ENCODE results near the gene KMT2B. TPM values are rescaled to one million over a fixed set of nuclear protein-coding genes. Genes with fewer than 3 reads are reported as not detected.

Gene KMT2B
- total and polyA plus RNA-seq, 4 donors, result 6.4 to 43.3 (median 35.7) TPM

DNA sequence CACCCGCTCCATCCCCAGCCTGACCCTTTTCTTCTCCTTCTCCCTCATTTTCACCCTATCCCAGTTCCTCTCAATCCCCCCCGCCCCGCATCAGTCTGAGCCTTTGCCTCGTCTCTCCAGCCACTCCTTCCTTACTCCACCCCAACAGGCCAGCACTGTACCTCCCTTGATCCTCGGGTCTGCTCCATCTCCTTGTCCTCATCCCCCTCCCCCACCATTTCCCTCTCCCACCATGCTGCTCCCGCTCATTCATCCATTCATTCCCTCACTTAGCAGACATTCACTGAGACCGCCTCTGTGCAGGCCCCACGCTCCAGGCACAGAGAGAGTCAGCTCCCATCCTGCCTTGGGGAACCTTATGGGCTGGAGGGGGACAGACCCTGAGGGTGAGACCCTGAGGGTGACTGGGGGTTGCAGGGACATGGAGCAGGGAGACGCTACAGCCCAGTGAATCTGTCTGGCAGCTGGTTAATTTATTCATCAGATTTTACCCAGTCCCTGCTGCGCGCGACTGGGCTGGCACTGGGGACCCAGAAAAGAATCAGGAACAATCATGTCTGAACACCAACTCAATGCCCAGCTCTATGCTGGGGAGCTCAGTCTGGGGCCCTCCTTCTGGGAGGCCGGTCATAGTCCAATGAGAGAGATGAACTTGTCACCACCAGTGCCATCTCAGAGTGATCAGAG, 58.4 kb downstream of the KMT2B start:
- peaks cover 0 to 1% of the 10 kb centered on the region in 2 donors for H3K36me3 ChIP-seq (ENCODE audit: control insufficient read depth in 1 of 2, insufficient read depth in 2 of 2, low read length in 1 of 2)
- no peak for ATAC-seq (ENCODE audit: low FRiP score)
- H3K9me3 ChIP-seq (ENCODE audit: control insufficient read depth, low read length), result no peaks in the 10 kb centered on the region
- no peak for DNase-seq
- no peak overlapping the region for H3K27ac ChIP-seq (ENCODE audit: low read depth in 1 of 2, low read length in 2 of 2)
- intact Hi-C loops (cut with DNase I), result loop anchor here in 1 of 2 donors (5.0 kb wide), 1 partner anchor 101 kb away; no protein-coding TSS in a partner anchor
- peak overlapping the region; percentile 73 to 91 for H3K4me3 ChIP-seq (ENCODE audit: low read length in 2 of 2)
- H3K27me3 ChIP-seq (ENCODE audit: control insufficient read depth in 1 of 2, insufficient read depth in 2 of 2, low read length in 1 of 2), result no peaks in the 10 kb centered on the region
- 45 to 49% methylated on average over 13 of the region's 13 CpGs for WGBS, 2 donors
- H3K4me1 ChIP-seq (ENCODE audit: control insufficient read depth in 1 of 2, insufficient read depth in 2 of 2, low read length in 2 of 2), result no peaks in the 10 kb centered on the region

- Histone ChIP-seq H3K36me3 (ENCODE audit: control insufficient read depth in 1 of 2, insufficient read depth in 2 of 2, low read length in 1 of 2) (peaks cover 0 to 1% of the 10 kb centered on the region in 2 donors), H3K27ac (ENCODE audit: low read depth in 1 of 2, low read length in 2 of 2) (no peak overlapping the region), H3K4me1 (ENCODE audit: control insufficient read depth in 1 of 2, insufficient read depth in 2 of 2, low read length in 2 of 2) (no peaks in the 10 kb centered on the region), H3K9me3 (ENCODE audit: control insufficient read depth, low read length) (no peaks in the 10 kb centered on the region), H3K27me3 (ENCODE audit: control insufficient read depth in 1 of 2, insufficient read depth in 2 of 2, low read length in 1 of 2) (no peaks in the 10 kb centered on the region), H3K4me3 (ENCODE audit: low read length in 2 of 2) (no peak overlapping the region)
- ATAC-seq (ENCODE audit: low FRiP score), result no peak
- WGBS, 2 donors, result 64 to 73% methylated on average over 19 of the region's 19 CpGs
- intact Hi-C loops (cut with DNase I), result loop anchor here in 1 of 2 donors (5.0 kb wide), 1 partner anchor 100 kb away; no protein-coding TSS in a partner anchor
- DNase-seq, result peak in 1 of 2 donors; percentile 69
These were observed 59.5 kb downstream of the KMT2B start for GRCh38 chr19:35777086-35777841.

GRCh38 chr19:35777961-35778360, 60.2 kb downstream of the KMT2B start:
- no peak for ATAC-seq (ENCODE audit: low FRiP score)
- 85 to 91% methylated on average over 7 of the region's 7 CpGs for WGBS, 2 donors
- Histone ChIP-seq H3K4me1 (ENCODE audit: control insufficient read depth in 1 of 2, insufficient read depth in 2 of 2, low read length in 2 of 2) (no peaks in the 10 kb centered on the region), H3K9me3 (ENCODE audit: control insufficient read depth, low read length) (no peaks in the 10 kb centered on the region), H3K27ac (ENCODE audit: low read depth in 1 of 2, low read length in 2 of 2) (no peak overlapping the region), H3K27me3 (ENCODE audit: control insufficient read depth in 1 of 2, insufficient read depth in 2 of 2, low read length in 1 of 2) (no peaks in the 10 kb centered on the region), H3K36me3 (ENCODE audit: control insufficient read depth in 1 of 2, insufficient read depth in 2 of 2, low read length in 1 of 2) (peaks cover 0 to 1% of the 10 kb centered on the region in 2 donors), H3K4me3 (ENCODE audit: low read length in 2 of 2) (no peak overlapping the region)
- intact Hi-C loops (cut with DNase I), result loop anchor here in 1 of 2 donors (5.0 kb wide), 1 partner anchor 99 kb away; no protein-coding TSS in a partner anchor
- DNase-seq, result no peak

DNA sequence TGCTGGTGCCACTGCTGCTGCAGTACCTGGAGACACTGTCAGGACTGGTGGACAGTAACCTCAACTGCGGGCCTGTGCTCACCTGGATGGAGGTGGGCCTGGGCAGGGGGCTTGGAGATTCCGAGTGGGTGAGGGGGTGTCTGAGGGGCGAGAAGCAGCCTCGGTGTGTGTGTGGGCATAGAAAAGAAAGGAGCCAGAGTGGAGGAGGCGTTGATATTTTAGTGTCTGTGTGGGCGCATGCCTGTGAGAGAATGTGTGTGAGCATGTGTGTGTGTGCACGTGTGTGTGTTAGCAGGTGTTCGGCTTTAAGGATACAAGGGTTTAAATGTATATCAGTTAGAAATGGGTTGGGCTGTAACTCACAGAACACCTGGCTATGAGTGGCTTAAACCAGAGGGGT, 61.2 kb downstream of the KMT2B start:
- Histone ChIP-seq H3K36me3 (ENCODE audit: control insufficient read depth in 1 of 2, insufficient read depth in 2 of 2, low read length in 1 of 2) (peaks cover 0 to 1% of the 10 kb centered on the region in 2 donors), H3K27ac (ENCODE audit: low read depth in 1 of 2, low read length in 2 of 2) (no peak overlapping the region), H3K4me1 (ENCODE audit: control insufficient read depth in 1 of 2, insufficient read depth in 2 of 2, low read length in 2 of 2) (no peaks in the 10 kb centered on the region), H3K4me3 (ENCODE audit: low read length in 2 of 2) (no peak overlapping the region), H3K27me3 (ENCODE audit: control insufficient read depth in 1 of 2, insufficient read depth in 2 of 2, low read length in 1 of 2) (no peaks in the 10 kb centered on the region), H3K9me3 (ENCODE audit: control insufficient read depth, low read length) (no peaks in the 10 kb centered on the region)
- DNase-seq (no peak), ATAC-seq (ENCODE audit: low FRiP score) (no peak)
- intact Hi-C loops (cut with DNase I), result loop anchor here in 1 of 2 donors (5.0 kb wide), 1 partner anchor 98 kb away; no protein-coding TSS in a partner anchor
- 90 to 92% methylated on average over 8 of the region's 8 CpGs for WGBS, 2 donors

DNA sequence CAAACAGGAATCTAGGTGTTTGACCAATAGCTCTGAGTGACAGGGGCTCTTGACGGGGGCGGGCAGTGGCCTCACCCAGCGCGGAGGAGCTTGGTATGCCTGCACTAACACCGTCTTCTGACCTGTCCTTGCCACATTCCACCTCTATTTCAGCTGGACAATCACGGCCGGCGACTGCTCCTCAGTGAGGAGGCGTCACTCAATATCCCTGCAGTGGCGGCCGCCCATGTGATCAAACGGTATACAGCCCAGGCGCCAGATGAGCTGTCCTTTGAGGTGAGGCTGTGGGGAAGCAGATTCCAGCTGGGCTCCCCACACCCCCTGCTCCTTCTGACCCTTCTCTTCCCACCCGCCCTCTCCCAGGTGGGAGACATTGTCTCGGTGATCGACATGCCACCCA, 62.3 kb downstream of the KMT2B start:
- Histone ChIP-seq H3K36me3 (ENCODE audit: control insufficient read depth in 1 of 2, insufficient read depth in 2 of 2, low read length in 1 of 2) (peaks cover 0 to 1% of the 10 kb centered on the region in 2 donors), H3K4me1 (ENCODE audit: control insufficient read depth in 1 of 2, insufficient read depth in 2 of 2, low read length in 2 of 2) (no peaks in the 10 kb centered on the region), H3K9me3 (ENCODE audit: control insufficient read depth, low read length) (no peaks in the 10 kb centered on the region), H3K27ac (ENCODE audit: low read depth in 1 of 2, low read length in 2 of 2) (no peak overlapping the region), H3K27me3 (ENCODE audit: control insufficient read depth in 1 of 2, insufficient read depth in 2 of 2, low read length in 1 of 2) (no peaks in the 10 kb centered on the region), H3K4me3 (ENCODE audit: low read length in 2 of 2) (no peak overlapping the region)
- intact Hi-C loops (cut with DNase I), result no loop called here
- 94% methylated on average over 12 to 16 of the region's 16 CpGs for WGBS, 2 donors
- ATAC-seq (ENCODE audit: low FRiP score), result no peak
- DNase-seq, result no peak

DNA sequence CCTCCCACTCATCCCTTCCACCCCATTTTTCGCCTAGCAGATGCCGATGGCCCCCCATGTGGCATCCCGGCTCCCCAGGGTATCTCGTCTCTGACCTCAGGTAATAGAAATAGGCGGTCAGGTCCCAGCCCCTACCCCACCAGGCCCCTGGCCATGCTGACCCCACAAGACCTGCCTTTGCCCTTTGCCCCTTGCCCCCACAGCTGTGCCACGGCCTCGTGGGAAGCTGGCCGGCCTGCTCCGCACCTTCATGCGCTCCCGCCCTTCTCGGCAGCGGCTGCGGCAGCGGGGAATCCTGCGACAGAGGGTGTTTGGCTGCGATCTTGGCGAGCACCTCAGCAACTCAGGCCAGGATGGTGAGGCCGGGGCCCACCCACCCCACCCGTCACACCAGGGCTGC, 62.9 kb downstream of the KMT2B start:
- Histone ChIP-seq H3K36me3 (ENCODE audit: control insufficient read depth in 1 of 2, insufficient read depth in 2 of 2, low read length in 1 of 2) (peaks cover 0 to 1% of the 10 kb centered on the region in 2 donors), H3K27me3 (ENCODE audit: control insufficient read depth in 1 of 2, insufficient read depth in 2 of 2, low read length in 1 of 2) (no peaks in the 10 kb centered on the region), H3K4me1 (ENCODE audit: control insufficient read depth in 1 of 2, insufficient read depth in 2 of 2, low read length in 2 of 2) (no peaks in the 10 kb centered on the region), H3K27ac (ENCODE audit: low read depth in 1 of 2, low read length in 2 of 2) (no peak overlapping the region), H3K9me3 (ENCODE audit: control insufficient read depth, low read length) (no peaks in the 10 kb centered on the region), H3K4me3 (ENCODE audit: low read length in 2 of 2) (no peak overlapping the region)
- no peak for DNase-seq
- intact Hi-C loops (cut with DNase I), result no loop called here
- ATAC-seq (ENCODE audit: low FRiP score), result no peak
- WGBS, 2 donors, result 94 to 95% methylated on average over 20 of the region's 20 CpGs

- peaks cover 0 to 1% of the 10 kb centered on the region in 2 donors for H3K36me3 ChIP-seq (ENCODE audit: control insufficient read depth in 1 of 2, insufficient read depth in 2 of 2, low read length in 1 of 2)
- intact Hi-C loops (cut with DNase I), result no loop called here
- no peaks in the 10 kb centered on the region for H3K4me1 ChIP-seq (ENCODE audit: control insufficient read depth in 1 of 2, insufficient read depth in 2 of 2, low read length in 2 of 2)
- H3K27ac ChIP-seq (ENCODE audit: low read depth in 1 of 2, low read length in 2 of 2), result no peak overlapping the region
- no peak overlapping the region for H3K4me3 ChIP-seq (ENCODE audit: low read length in 2 of 2)
- 69 to 72% methylated on average over 8 to 9 of the region's 9 CpGs for WGBS, 2 donors
- H3K9me3 ChIP-seq (ENCODE audit: control insufficient read depth, low read length), result no peaks in the 10 kb centered on the region
- no peaks in the 10 kb centered on the region for H3K27me3 ChIP-seq (ENCODE audit: control insufficient read depth in 1 of 2, insufficient read depth in 2 of 2, low read length in 1 of 2)
- ATAC-seq (ENCODE audit: low FRiP score) (no peak), DNase-seq (no peak)
These were observed 63.8 kb downstream of the KMT2B start for GRCh38 chr19:35781650-35782049.

DNA sequence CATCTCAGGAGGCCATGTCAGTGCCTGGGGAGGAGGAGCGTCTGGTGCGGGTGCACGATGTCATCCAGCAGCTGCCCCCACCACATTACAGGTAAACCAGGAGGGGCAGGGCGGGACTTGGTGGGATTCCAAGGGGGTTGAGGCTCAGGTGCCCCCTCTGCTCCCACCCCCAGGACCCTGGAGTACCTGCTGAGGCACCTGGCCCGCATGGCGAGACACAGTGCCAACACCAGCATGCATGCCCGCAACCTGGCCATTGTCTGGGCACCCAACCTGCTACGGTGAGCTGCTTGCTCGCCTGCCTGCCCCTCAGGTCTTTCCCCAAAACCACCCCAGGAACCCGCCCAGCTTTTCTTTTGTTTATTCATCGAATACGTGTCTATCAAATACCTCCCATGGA, 64.8 kb downstream of the KMT2B start:
- no peaks in the 10 kb centered on the region for H3K4me1 ChIP-seq (ENCODE audit: control insufficient read depth in 1 of 2, insufficient read depth in 2 of 2, low read length in 2 of 2)
- H3K36me3 ChIP-seq (ENCODE audit: control insufficient read depth in 1 of 2, insufficient read depth in 2 of 2, low read length in 1 of 2), result peaks cover 0 to 1% of the 10 kb centered on the region in 2 donors
- H3K27me3 ChIP-seq (ENCODE audit: control insufficient read depth in 1 of 2, insufficient read depth in 2 of 2, low read length in 1 of 2), result no peaks in the 10 kb centered on the region
- DNase-seq (no peak), ATAC-seq (ENCODE audit: low FRiP score) (no peak)
- WGBS, 2 donors, result 94 to 95% methylated on average over 12 of the region's 12 CpGs
- intact Hi-C loops (cut with DNase I), result no loop called here
- H3K4me3 ChIP-seq (ENCODE audit: low read length in 2 of 2), result no peak overlapping the region
- H3K27ac ChIP-seq (ENCODE audit: low read depth in 1 of 2, low read length in 2 of 2), result no peak overlapping the region
- H3K9me3 ChIP-seq (ENCODE audit: control insufficient read depth, low read length), result no peaks in the 10 kb centered on the region
